22Rv1 (cell line): ENCODE measurements around the gene GSTCD.
A peak's percentile ranks its signal among the peaks of the same experiment; 100 is the strongest.

Experiments used
- H3K27ac ChIP-seq: fragments of 450-650 bp; 2 replicates; pipeline ENCODE4 v1.5.1; 2017
- ZFX ChIP-seq: fragments of 450-650 bp; IDR thresholded peaks from 2 replicates; pipeline ENCODE4 v1.6.1; 2017; ENCODE audit warnings: antibody characterized with exemption, borderline replicate concordance
- TF ChIP-seq, protein P1 (sequence below): fragments of 450-650 bp; IDR thresholded peaks from 2 replicates; pipeline ENCODE4 v1.5.1; 2017; ENCODE audit warnings: mild to moderate bottlenecking

The GSTCD gene

DNA sequence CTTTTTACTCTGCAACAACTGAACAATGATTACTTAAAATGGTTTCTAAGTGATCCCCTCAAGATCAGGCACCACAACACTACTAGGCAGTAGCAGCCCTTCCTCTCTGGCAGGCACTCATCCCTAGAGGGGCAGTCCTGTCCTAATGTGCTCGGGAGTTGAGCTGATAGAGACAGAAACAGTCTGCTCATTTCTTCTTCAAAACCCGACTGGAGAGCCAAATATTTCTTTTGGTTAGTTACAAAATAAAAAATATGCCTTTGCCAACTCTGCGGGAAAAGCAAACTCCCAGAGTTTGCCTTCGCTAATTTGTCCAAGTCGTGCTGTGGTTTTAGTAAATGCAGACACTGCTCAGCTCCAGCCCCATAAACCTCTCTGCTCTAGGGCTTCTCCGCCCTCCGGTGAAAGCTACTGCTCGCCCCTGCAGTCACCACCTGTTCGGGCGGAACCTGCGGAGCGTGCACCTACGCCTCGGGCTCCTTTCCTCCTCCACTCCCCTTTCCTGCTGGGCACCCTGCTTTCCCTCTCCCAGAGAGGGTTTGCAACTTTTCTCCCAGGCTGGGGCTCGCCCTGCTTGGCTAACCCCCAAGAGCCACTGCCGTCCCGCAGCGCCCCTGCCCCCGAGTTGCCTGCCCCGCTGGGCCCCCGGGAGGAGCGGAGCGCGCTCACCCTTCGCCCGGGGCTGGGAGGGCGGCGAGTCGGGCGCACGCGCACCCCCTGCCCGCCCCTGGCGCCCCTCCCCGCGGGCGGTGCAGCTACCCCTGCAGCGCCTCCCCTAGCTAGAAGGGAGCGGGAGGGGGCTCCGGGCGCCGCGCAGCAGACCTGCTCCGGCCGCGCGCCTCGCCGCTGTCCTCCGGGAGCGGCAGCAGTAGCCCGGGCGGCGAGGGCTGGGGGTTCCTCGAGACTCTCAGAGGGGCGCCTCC lies 186.3 kb downstream of the GSTCD start, which contains the start of gene NPNT:
TSS of gene NPNT (plus strand) at position 812 of the 923 bp plus-strand sequence. CDS start 182 bp downstream, outside the sequence.
- peak within 1 kb of the TSS; percentile 71 for H3K27ac ChIP-seq
- TF ChIP-seq, protein P1, sequence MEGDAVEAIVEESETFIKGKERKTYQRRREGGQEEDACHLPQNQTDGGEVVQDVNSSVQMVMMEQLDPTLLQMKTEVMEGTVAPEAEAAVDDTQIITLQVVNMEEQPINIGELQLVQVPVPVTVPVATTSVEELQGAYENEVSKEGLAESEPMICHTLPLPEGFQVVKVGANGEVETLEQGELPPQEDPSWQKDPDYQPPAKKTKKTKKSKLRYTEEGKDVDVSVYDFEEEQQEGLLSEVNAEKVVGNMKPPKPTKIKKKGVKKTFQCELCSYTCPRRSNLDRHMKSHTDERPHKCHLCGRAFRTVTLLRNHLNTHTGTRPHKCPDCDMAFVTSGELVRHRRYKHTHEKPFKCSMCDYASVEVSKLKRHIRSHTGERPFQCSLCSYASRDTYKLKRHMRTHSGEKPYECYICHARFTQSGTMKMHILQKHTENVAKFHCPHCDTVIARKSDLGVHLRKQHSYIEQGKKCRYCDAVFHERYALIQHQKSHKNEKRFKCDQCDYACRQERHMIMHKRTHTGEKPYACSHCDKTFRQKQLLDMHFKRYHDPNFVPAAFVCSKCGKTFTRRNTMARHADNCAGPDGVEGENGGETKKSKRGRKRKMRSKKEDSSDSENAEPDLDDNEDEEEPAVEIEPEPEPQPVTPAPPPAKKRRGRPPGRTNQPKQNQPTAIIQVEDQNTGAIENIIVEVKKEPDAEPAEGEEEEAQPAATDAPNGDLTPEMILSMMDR, result no peak
- no peak for TF ChIP-seq ZFX

DNA sequence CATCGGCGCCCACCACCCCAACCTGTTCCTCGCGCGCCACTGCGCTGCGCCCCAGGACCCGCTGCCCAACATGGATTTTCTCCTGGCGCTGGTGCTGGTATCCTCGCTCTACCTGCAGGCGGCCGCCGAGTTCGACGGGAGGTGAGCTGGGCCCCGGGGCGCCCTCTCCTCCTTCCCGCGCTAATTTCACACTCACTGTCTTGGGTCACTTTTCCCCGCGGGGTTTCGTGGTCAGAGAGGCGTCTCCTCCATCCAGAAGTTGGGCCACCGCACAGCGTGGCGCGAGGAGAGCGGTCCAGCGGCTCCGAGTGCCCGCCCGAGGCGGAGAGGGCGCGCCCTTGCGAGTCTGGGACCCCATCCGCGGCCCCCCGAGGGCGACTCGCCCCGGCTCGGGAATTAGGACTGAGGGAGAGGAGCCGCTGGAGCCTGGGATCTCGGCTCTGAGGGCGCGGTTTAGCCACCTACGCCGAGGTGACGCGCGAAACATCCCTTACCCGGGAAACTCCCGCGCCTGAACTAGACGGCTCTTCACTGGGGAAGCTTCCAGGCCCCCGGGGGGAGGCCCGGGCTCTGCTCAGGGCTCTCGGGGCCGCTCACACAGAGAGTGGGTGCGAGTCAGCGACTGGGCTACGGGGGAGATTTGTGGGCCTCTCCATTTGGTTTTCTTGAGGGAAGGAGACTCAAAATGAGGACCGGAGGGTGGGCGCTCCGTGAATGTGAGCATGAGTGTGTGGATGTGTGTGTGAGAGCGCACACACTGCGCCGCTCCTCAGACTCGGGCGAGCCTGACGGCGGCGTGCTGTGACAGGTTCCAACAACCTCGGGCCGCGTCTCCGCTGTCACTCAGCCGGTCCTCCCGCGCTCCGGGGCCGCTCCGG lies 187.2 kb downstream of the GSTCD start:
- TF ChIP-seq, protein P1, result peak; percentile 35; the same call in 1 of the 2 replicates
- TF ChIP-seq ZFX, result no peak
- H3K27ac ChIP-seq, result peak overlapping the region; percentile 71

DNA sequence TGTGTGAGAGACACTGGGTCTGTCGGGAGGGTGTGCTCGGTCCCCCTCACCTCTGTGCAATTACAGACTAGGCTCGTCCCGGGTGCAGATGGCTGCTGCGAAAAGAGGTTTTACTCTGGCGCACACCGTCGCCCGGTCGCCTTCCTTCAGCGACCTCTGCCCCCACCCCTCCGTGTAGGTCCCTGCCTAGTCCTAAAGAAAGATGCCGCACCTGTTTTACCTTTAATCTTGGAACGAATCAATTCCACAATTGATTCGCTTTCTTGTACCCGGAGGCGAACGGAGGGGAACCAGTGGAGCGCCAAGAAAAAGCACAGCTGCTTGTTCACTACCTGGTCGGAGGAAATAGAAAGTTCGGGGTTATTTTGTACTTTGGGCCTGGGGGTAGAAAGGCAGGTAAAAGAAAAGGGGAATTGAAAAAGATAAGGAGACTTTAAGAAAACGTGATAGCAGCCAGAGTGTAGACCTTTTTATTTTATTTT lies 187.9 kb downstream of the GSTCD start:
- TF ChIP-seq, protein P1, result no peak
- TF ChIP-seq ZFX, result no peak
- H3K27ac ChIP-seq, result peak overlapping the region; percentile 71
